A375 (cell line): ENCODE measurements around the gene HACD3. TPM values are rescaled to one million over a fixed set of nuclear protein-coding genes. Genes with fewer than 3 reads are reported as not detected.

Experiments used
- small RNA-seq: library from RNA; depleted of rRNA; stranded (forward); fragments of <200 nt; gene quantifications from one replicate; pipeline ENCODE3, GENCODE V24; 2014
- total RNA-seq: library from RNA; depleted of rRNA; stranded (reverse); fragments of >200 nt; shearing (Covaris generic); gene quantifications from 2 replicates; pipeline ENCODE4 v1.2.3, GENCODE V29; 2014; rRNA removed

Gene HACD3, protein sequence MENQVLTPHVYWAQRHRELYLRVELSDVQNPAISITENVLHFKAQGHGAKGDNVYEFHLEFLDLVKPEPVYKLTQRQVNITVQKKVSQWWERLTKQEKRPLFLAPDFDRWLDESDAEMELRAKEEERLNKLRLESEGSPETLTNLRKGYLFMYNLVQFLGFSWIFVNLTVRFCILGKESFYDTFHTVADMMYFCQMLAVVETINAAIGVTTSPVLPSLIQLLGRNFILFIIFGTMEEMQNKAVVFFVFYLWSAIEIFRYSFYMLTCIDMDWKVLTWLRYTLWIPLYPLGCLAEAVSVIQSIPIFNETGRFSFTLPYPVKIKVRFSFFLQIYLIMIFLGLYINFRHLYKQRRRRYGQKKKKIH
- 71.4 and 72.0 TPM in 2 replicates for total RNA-seq

DNA sequence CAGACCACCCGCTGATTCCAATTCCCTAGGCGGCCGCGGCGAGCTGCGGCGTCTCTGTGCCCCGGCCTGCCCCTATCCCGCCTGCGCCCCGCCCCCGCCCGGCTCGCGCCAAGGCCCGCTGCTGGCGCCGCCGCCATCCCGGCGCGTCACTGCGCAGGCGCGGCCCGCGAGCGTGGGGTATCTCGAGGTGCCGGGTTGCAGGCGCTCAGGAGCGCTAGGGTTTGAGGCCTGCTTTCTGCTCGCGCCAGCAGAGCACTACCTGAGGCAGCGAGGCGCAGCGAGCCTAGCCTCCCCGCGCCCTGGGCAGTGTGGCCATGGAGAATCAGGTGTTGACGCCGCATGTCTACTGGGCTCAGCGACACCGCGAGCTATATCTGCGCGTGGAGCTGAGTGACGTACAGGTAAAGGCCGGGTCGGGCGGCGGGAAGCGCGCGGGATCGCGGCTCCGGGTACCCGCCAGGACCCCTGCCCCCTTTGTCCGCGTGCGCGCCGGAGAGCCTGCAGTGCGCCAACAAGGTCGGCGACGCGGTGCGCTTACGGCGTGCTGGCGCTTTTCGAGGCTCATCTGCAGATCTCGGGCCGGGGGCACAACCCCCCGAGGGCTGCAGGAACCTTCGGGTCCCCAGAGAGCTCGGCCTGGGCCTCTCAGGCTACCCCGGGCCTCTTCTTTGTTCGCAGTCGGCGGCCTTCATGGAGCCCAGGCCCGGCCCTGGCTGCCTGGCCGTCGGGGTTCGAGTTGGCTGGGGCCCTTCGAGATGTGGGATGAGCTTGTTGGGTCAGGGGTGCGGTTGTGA, at the start of gene HACD3:
Gene HACD3, plus strand, starts transcription at position 146 of the 794 bp plus-strand sequence. Its CDS starts 169 bp downstream, at position 315.

DNA sequence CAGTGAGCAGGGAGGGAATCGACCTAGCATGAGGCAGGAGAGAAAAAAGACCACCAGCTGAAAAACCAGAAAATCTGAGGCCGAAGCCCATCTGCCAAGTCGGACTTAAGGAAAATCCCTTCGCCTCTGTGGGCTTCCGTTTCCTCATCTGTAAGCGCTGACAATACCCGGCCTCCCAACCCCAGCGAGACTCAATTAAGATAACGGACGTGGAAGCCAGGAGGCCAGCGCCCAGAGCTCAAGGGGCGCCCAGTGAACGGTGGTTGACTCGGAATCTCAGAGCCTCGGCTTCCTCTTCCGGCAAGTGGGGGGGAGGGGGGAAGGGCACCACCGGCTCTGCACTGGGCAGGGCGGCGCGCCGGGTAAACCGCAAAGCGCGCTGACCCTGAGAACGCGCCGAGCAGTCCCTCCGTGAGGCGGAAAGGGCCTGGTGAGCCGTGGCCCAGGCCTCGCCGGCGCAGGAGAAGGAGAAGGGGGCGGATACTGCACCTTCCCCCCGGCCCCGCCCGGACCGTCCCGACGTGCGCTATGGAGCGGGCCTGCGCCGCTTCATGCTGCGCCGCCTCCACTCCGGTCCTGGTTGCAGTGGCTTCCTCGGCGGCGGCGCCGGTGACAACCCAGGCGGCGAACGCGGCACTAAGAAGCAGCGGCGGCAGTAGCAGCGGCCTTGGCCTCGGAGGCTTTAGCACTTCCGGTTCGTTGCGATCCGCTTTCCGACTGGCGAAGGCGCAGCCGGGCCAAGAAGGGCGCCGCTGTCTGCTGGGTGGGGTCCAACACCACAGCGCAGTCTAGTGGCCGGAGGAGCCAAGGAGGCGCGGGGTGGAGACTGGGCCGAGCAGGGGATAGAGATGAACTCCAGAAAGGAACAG, 13.0 kb upstream of the HACD3 start, which contains the start of gene DPP8:
Gene DPP8, minus strand, starts transcription at position 693 of the 869 bp plus-strand sequence. CDS start 5,136 bp downstream, outside the sequence.

DNA sequence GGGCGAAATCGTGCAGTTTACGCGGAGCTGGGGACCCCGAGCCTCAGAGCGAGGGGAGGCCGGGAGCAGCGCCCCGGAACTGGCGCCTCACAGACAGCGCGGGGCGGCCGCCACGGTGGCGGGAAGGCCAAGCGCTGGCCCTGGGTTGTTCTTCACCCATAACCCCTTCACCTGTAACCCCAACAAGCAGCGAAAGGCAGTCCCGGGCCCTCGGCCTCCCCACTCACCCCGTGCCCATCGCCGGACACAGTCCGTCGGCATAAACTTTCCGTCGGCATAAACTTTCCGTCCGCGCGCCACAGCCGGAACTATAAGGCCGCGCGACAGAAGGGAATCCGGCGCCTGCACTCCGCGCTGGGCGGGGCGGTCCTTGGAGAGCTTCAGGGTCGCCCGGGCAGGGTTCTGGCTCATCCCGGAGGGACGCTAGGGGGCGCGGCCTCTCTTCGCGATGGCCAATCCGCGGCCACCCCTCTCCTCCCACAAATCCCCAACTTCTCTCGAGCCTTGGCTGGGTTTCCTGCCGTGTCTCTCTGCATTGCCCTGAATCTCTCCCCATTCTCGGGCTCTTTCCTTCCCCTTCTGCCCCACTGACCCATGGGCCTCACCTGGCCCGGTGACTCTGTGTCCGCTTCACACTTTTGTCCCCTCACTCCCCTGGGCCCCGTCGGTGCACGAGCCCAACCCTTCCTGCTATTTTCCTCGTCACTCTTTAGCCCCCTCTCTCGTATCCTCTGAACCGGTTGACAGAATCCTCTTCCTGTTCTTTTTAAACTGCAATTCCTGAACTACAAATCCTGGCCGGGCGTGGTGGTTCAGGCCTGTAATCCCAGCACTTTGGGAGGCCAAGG, 80.8 kb downstream of the HACD3 start, which contains the start of gene INTS14:
Gene INTS14, minus strand, starts transcription at position 261 of the 848 bp plus-strand sequence. CDS start 3,751 bp downstream, outside the sequence.

GRCh38 chr15:65621638-65622037, 91.4 kb downstream of the HACD3 start, which contains the start of gene SLC24A1:
SLC24A1 (plus strand) TSS chr15:65621938; CDS start chr15:65624081, 2,143 bp downstream.

Small RNAs within 50 kb of the gene (small RNA-seq; reads per million reads assigned to genes)
- gene RF00019 (not detected), gene RNU6-19P (not detected)

Other genes with a start within 250 kb of the HACD3 start
- 7.2 and 9.1 TPM in 2 replicates for gene PARP16, start 243.6 kb upstream of the HACD3 start, total RNA-seq
- not detected in 2 replicates for gene RNU5A-1, start 234.4 kb upstream of the HACD3 start, total RNA-seq
- not detected in 2 replicates for gene RNU5B-1, start 225.8 kb upstream of the HACD3 start, total RNA-seq
- gene IGDCC3, start 152.5 kb upstream of the HACD3 start, total RNA-seq, result 0.08 TPM in 1 of 2 replicates, not detected in the other
- 0.11 TPM in 1 of 2 replicates, not detected in the other for gene IGDCC4, start 107.5 kb upstream of the HACD3 start, total RNA-seq
- 28.9 and 38.4 TPM in 2 replicates for gene DPP8, start 12.8 kb upstream of the HACD3 start, total RNA-seq
- gene INTS14, start 80.7 kb downstream of the HACD3 start, total RNA-seq, result 41.6 and 66.7 TPM in 2 replicates
- 5.5 and 8.8 TPM in 2 replicates for gene SLC24A1, start 91.5 kb downstream of the HACD3 start, total RNA-seq